HG02973 (cell line): ENCODE results near the gene FRA10AC1.

Experiments used
- ATAC-seq: cut with Tn5 transposase; IDR thresholded peaks from one replicate; pipeline ENCODE4 v1.9.1; 2021; ENCODE audit warnings: moderate library complexity; ENCODE audit not compliant: unreplicated experiment

Gene FRA10AC1

GRCh38 chr10:93630625-93631557 lies 71.5 kb downstream of the FRA10AC1 start:
- ATAC-seq: no peak

DNA sequence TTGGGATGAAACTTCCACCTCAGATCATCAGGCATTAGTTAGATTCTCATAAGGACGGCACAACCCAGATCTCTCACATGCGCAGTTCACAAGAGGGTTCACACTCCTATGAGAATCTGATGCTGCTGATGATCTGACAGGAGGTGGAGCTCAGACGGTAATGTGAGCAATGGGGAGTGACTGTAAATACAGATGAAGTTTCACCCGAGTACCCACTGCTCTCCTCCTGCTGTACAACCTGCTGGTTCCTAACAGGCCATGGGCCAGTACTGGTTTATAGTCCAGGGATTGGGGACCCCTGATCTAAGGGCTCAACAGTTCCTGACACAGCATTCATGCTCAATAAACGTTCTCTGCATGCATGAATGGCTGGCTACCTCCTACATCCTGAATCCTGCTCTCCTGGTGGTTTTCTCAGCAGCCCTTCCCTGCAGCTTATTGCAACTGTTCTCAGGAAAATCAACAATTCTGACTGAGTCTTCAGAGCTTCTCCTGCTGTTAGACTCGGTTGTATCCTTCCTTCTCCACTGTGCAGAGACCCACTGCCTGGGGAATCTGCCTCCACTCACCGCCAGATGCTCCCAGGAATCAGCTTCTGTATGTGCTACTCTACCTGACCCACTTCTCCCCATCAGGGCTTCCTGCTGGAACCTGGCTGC lies 72.6 kb downstream of the FRA10AC1 start:
- ATAC-seq: no peak

GRCh38 chr10:93628858-93629257 lies 73.5 kb downstream of the FRA10AC1 start:
- no peak for ATAC-seq

- ATAC-seq: no peak
Observed at GRCh38 chr10:93622942-93623341, 79.5 kb downstream of the FRA10AC1 start.

- ATAC-seq: no peak
Observed at GRCh38 chr10:93620925-93621324, 81.5 kb downstream of the FRA10AC1 start.
